Measurements from ENCODE around the gene MAPK1IP1L. TPM values are rescaled to one million over a fixed set of nuclear protein-coding genes. Genes with fewer than 3 reads are reported as not detected.

MAPK1IP1L gene
- total and polyA plus RNA-seq, 2 of the 8 experiments (the other 6 are each of a cell fraction or from before 2014, with no cell fraction given), result 111 to 228 TPM

Other genes starting within 250 kb of the MAPK1IP1L start
- 7.9 and 8.1 TPM in 2 replicates for gene GCH1, start 148.8 kb upstream of the MAPK1IP1L start, total RNA-seq (2021; fragmentation: NEBNext Ultra II Directional; extraction: Animal tissue kit (Norgen Biotek cat#: 25700))
- 4.2 and 7.3 TPM in 2 replicates for gene GCH1, start 148.8 kb upstream of the MAPK1IP1L start, polyA plus RNA-seq (2011; rRNA removed)
- 79.9 and 87.9 TPM in 2 replicates for gene WDHD1, start 24.5 kb upstream of the MAPK1IP1L start, total RNA-seq (2021; fragmentation: NEBNext Ultra II Directional; extraction: Animal tissue kit (Norgen Biotek cat#: 25700))
- 10.5 and 17.8 TPM in 2 replicates for gene WDHD1, start 24.5 kb upstream of the MAPK1IP1L start, polyA plus RNA-seq (2011; rRNA removed)
- gene SOCS4, start 24.4 kb upstream of the MAPK1IP1L start, total RNA-seq (2021; fragmentation: NEBNext Ultra II Directional; extraction: Animal tissue kit (Norgen Biotek cat#: 25700)), result 24.8 and 31.5 TPM in 2 replicates
- gene SOCS4, start 24.4 kb upstream of the MAPK1IP1L start, polyA plus RNA-seq (2011; rRNA removed), result 4.2 and 5.5 TPM in 2 replicates
- 8.8 and 9.7 TPM in 2 replicates for gene LGALS3, start 77.6 kb downstream of the MAPK1IP1L start, total RNA-seq (2021; fragmentation: NEBNext Ultra II Directional; extraction: Animal tissue kit (Norgen Biotek cat#: 25700))
- gene LGALS3, start 77.6 kb downstream of the MAPK1IP1L start, polyA plus RNA-seq (2011; rRNA removed), result 12.8 and 14.5 TPM in 2 replicates
- gene DLGAP5, start 139.9 kb downstream of the MAPK1IP1L start, total RNA-seq (2021; fragmentation: NEBNext Ultra II Directional; extraction: Animal tissue kit (Norgen Biotek cat#: 25700)), result 150 and 155 TPM in 2 replicates
- 9.1 and 16.9 TPM in 2 replicates for gene DLGAP5, start 139.9 kb downstream of the MAPK1IP1L start, polyA plus RNA-seq (2011; rRNA removed)
- gene FBXO34, start 219.8 kb downstream of the MAPK1IP1L start, total RNA-seq (2021; fragmentation: NEBNext Ultra II Directional; extraction: Animal tissue kit (Norgen Biotek cat#: 25700)), result 14.4 and 14.8 TPM in 2 replicates
- gene FBXO34, start 219.8 kb downstream of the MAPK1IP1L start, polyA plus RNA-seq (2011; rRNA removed), result 5.1 and 7.0 TPM in 2 replicates

All from H1 (cell line).